Transverse colon (tissue), 4 donors: ENCODE data around the gene PCDHGB1. TPM values are rescaled to one million over a fixed set of nuclear protein-coding genes. Genes with fewer than 3 reads are reported as not detected.
"Not testable (repeated sequence)": the region's sequence is repeated elsewhere in the genome, so short reads cannot be mapped to it uniquely, and the experiment has no call there.

Source experiments
- DNase-seq: peaks from one replicate; pipeline ENCODE4 v3.0.0-alpha.2; 2019
- H3K27ac ChIP-seq, 4 donors: fragments of 200-600 bp; sonication (generic); 2 replicates each; pipeline ENCODE4 v1.5.1; 2016 to 2018; ENCODE audit warnings: inconsistent platforms in 4 of 4
- H3K27me3 ChIP-seq: fragments of 200-600 bp; sonication (generic); 2 replicates; pipeline ENCODE4 v1.5.1; 2017; ENCODE audit warnings: inconsistent platforms
- H3K36me3 ChIP-seq, 4 donors: fragments of 200-600 bp; sonication (generic); 2 replicates each; pipeline ENCODE4 v1.5.1; 2017 to 2019; ENCODE audit warnings: inconsistent platforms in 4 of 4
- H3K4me1 ChIP-seq, 4 donors: fragments of 200-600 bp; sonication (generic); 2 replicates each; pipeline ENCODE4 v1.5.1; 2017 to 2020; ENCODE audit warnings: inconsistent platforms in 4 of 4
- H3K4me3 ChIP-seq, 4 donors: fragments of 200-600 bp; sonication (generic); 1 replicate in 1 of 4; 2 replicates in 3 of 4; pipeline versions ENCODE4 v1.5.1 to v1.6.1; 2017 to 2019; ENCODE audit warnings: inconsistent platforms in 4 of 4
- H3K9me3 ChIP-seq, 2 donors: fragments of 200-600 bp; sonication (generic); 2 replicates each; pipeline ENCODE4 v1.5.1; 2017 to 2019; ENCODE audit warnings: inconsistent platforms in 2 of 2
- EP300 ChIP-seq: sonication (generic); formaldehyde crosslinking; IDR thresholded peaks from one replicate; pipeline ENCODE4 v1.6.1; 2017; ENCODE audit warnings: antibody characterized with exemption, low read depth
- POLR2A ChIP-seq: fragments of 450-650 bp; IDR thresholded peaks from one replicate; pipeline ENCODE4 v1.6.1; 2016; ENCODE audit warnings: antibody characterized with exemption, mild to moderate bottlenecking, moderate library complexity
- POLR2AphosphoS5 ChIP-seq, 3 donors: sonication (generic); formaldehyde crosslinking; IDR thresholded peaks; one replicate each; pipeline ENCODE4 v1.6.1; 2016; ENCODE audit warnings: antibody characterized with exemption in 3 of 3
- WGBS, 2 donors: methylation state at CpG; one replicate each; pipeline ENCODE4 v1.1.5; 2018; ENCODE audit warnings: low coverage in 1 of 2; 5-methylcytosine and 5-hydroxymethylcytosine counted together
- in situ Hi-C, 4 donors: fragments of 200-750 bp; cut with MboI; loops; one replicate each; pipeline versions ENCODE4 v1.15.0 to v1.15.1; 2017; ENCODE audit warnings: low sequenced_read_pairs in 3 of 4, low pct_ligation_motif_present in 1 of 4, low pct_unique_long_range_greater_than_20kb in 1 of 4
- intact Hi-C: fragments of 100-400 bp; cut with DNase I; formaldehyde crosslinking; loops from one replicate; pipeline ENCODE4 v1.15.1; 2023; ENCODE audit warnings: low total_unique reads
- total RNA-seq, 4 donors: library from RNA; depleted of rRNA; stranded (reverse); fragments of >200 nt; gene quantifications; one replicate each; pipeline ENCODE4 v1.1.0, GENCODE V29; 2016
- TF ChIP-seq, protein P1 (sequence below), 5 experiments: fragments of 200-600 bp in 3 of 5; fragments of 450-650 bp in 2 of 5; sonication (generic) in 3 of 5; IDR thresholded peaks; 1 replicate in 2 of 5; 2 replicates in 3 of 5; pipeline ENCODE4 v1.5.1; 2016 to 2017; ENCODE audit warnings: antibody characterized with exemption in 5 of 5, inconsistent platforms in 3 of 5, mild to moderate bottlenecking in 2 of 5, moderate library complexity in 1 of 5

The PCDHGB1 gene
- 10 to 100 TPM in 1 of 4 donors, 1 to 10 TPM in 2, under 1 TPM in 1; 0.96 to 10.5 (median 3.4) TPM for total RNA-seq

DNA sequence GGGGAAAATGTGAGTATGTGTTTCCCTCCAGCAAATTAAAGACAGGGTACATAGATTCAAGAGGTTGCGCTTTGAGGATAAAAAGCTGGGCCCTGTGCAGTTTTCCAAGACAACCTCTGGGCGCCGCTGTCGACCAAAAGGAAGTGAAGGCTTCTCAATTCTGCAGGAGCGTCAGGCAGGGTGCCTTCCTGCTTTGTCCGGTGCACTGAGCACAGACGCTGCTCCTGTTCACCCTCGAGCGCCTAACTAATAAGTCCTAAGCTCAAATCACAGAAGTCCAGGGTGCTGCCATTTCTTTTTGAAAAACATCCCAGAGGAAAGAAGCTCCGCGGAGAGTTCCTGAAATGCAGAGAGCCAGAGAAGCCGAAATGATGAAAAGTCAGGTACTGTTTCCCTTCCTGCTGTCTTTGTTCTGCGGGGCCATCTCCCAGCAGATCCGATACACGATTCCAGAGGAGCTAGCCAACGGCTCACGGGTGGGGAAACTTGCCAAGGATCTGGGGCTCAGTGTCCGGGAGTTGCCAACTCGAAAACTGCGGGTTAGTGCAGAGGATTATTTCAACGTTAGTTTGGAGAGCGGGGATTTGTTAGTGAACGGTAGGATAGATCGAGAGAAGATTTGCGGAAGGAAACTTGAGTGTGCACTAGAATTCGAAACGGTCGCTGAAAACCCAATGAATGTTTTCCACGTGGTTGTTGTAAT lies at the start of gene PCDHGB1:
TSS of gene PCDHGB1 (plus strand) at position 183 of the 703 bp plus-strand sequence. CDS start at position 345, 162 bp downstream.
- TF ChIP-seq POLR2A (no peak), EP300 (no peak), POLR2AphosphoS5 (IDR thresholded peaks at IDR 0.05) (no peak)
- TF ChIP-seq, protein P1, sequence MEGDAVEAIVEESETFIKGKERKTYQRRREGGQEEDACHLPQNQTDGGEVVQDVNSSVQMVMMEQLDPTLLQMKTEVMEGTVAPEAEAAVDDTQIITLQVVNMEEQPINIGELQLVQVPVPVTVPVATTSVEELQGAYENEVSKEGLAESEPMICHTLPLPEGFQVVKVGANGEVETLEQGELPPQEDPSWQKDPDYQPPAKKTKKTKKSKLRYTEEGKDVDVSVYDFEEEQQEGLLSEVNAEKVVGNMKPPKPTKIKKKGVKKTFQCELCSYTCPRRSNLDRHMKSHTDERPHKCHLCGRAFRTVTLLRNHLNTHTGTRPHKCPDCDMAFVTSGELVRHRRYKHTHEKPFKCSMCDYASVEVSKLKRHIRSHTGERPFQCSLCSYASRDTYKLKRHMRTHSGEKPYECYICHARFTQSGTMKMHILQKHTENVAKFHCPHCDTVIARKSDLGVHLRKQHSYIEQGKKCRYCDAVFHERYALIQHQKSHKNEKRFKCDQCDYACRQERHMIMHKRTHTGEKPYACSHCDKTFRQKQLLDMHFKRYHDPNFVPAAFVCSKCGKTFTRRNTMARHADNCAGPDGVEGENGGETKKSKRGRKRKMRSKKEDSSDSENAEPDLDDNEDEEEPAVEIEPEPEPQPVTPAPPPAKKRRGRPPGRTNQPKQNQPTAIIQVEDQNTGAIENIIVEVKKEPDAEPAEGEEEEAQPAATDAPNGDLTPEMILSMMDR (IDR thresholded peaks at IDR 0.05): peak in 2 of 5 experiments; percentile 15 to 41
- no peaks in the 10 kb centered on the region for H3K36me3 ChIP-seq
- no peak within 1 kb of the TSS for H3K27ac ChIP-seq
- in situ Hi-C loops (loop anchor here in 1 of 4 donors (25.0 kb wide), 1 partner anchor 212 kb away; no protein-coding TSS in a partner anchor), intact Hi-C loops (no loop called here)
- 40 to 53% methylated on average over 16 to 29 of the region's 29 CpGs for WGBS, 2 donors
- H3K4me1 ChIP-seq: no peaks in the 10 kb centered on the region
- DNase-seq: peak; percentile 20
- peak within 1 kb of the TSS in 1 of 4 donors; percentile 33 for H3K4me3 ChIP-seq
- peaks cover 18 to 57% of the 10 kb centered on the region in 2 donors for H3K9me3 ChIP-seq
- H3K27me3 ChIP-seq: peaks cover 15% of the 10 kb centered on the region

DNA sequence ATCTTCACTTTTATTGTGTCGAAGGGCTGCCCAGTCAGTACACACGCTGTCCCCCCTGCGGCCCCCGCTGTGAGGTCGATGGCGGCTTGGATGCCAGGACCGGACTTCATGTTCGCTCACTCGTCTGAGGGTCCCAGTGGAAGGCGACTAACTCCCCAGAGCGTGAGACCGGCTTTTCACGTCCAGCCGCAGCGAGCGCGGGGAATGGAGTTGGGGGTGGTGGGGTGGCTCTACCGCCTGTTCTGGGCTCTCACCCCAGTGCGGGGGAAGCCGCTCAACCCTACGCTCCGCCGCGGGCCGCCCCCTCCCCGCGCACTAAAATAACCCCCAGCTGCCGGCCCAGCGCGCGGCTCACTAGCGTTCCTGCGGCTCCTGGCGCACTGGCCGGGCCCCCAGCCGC lies 46.1 kb upstream of the PCDHGB1 start, which contains the start of gene SLC25A2:
TSS of gene SLC25A2 (minus strand) at position 294 of the 400 bp plus-strand sequence. CDS start at position 110, 184 bp downstream.
- 83% methylated on average over 35 of the region's 36 CpGs; no CpG with 5 or more reads in 1 of the 2 donors for WGBS, 2 donors
- in situ Hi-C loops (loop anchor here in 1 of 4 donors (25.0 kb wide), 1 partner anchor 259 kb away; no protein-coding TSS in a partner anchor), intact Hi-C loops (no loop called here)
- no peak within 1 kb of the TSS for H3K4me3 ChIP-seq
- peaks cover 0 to 8% (median 0%) of the 10 kb centered on the region in 4 donors for H3K36me3 ChIP-seq
- peaks cover 84 to 98% of the 10 kb centered on the region in 2 donors for H3K9me3 ChIP-seq
- H3K4me1 ChIP-seq: no peaks in the 10 kb centered on the region
- no peak within 1 kb of the TSS for H3K27ac ChIP-seq
- no peaks in the 10 kb centered on the region for H3K27me3 ChIP-seq
- no peak for DNase-seq
- TF ChIP-seq POLR2A (no peak), POLR2AphosphoS5 (IDR thresholded peaks at IDR 0.05) (no peak), EP300 (no peak)
- TF ChIP-seq, protein P1 (IDR thresholded peaks at IDR 0.05): no peak

DNA sequence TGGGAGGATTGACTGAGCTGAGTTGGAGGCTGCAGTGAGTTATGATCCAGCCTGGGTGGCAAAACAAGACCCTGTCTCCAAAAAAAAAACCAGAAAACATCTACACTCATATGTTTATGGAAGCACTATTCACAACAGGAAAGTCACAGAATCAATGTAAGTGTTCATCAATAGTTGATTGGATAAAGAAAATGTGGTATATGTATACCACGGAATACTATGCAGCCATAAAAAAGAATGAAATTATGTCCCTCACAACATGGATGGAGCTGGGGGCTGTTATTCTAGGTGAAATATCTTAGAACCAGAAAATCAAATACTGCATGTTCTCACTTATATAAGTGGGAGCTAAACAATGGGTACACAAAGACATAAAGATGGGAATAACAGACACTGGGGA lies 43.3 kb upstream of the PCDHGB1 start:
- H3K9me3 ChIP-seq: peaks cover 87 to 97% of the 10 kb centered on the region in 2 donors
- in situ Hi-C loops (loop anchor here in 1 of 4 donors (25.0 kb wide), 1 partner anchor 256 kb away; no protein-coding TSS in a partner anchor), intact Hi-C loops (no loop called here)
- 91 to 100% methylated on average over 1 of the region's 1 CpG for WGBS, 2 donors
- peaks cover 0 to 8% (median under 1%) of the 10 kb centered on the region in 4 donors for H3K36me3 ChIP-seq
- no peak overlapping the region for H3K27ac ChIP-seq
- H3K27me3 ChIP-seq: no peaks in the 10 kb centered on the region
- no peak overlapping the region for H3K4me3 ChIP-seq
- TF ChIP-seq, protein P1 (IDR thresholded peaks at IDR 0.05): no peak
- no peak for TF ChIP-seq POLR2A
- no peak for TF ChIP-seq POLR2AphosphoS5 (IDR thresholded peaks at IDR 0.05)
- no peak for TF ChIP-seq EP300
- no peaks in the 10 kb centered on the region for H3K4me1 ChIP-seq
- no peak for DNase-seq

DNA sequence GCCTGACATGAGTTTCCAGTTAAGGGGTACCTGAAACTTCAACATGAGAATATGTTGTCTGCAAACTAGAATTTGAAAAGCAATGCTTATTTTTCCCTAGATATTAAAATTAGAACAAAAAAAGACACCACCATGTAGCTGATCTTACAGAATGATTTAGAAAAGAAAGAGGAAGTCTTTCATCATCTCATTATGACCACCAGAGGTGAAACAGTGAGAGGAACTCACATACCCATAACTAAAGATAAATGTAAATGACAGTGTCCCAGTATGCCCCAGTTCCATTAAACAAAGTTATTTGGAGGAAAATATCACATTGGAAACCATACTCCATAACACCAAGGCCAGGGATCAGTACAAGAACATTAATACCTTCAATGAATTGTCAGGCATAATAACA lies 36.2 kb upstream of the PCDHGB1 start:
- Histone ChIP-seq H3K4me3 (no peak overlapping the region), H3K27ac (no peak overlapping the region), H3K27me3 (no peaks in the 10 kb centered on the region), H3K4me1 (no peaks in the 10 kb centered on the region), H3K9me3 (peaks cover 94 to 99% of the 10 kb centered on the region in 2 donors), H3K36me3 (peaks cover 0 to 51% (median 18%) of the 10 kb centered on the region in 4 donors)
- TF ChIP-seq, protein P1 (IDR thresholded peaks at IDR 0.05): no peak
- TF ChIP-seq POLR2A (no peak), POLR2AphosphoS5 (IDR thresholded peaks at IDR 0.05) (no peak), EP300 (no peak)
- DNase-seq: no peak
- in situ Hi-C loops (loop anchor here in 1 of 4 donors (25.0 kb wide), 1 partner anchor 249 kb away; no protein-coding TSS in a partner anchor), intact Hi-C loops (no loop called here)

DNA sequence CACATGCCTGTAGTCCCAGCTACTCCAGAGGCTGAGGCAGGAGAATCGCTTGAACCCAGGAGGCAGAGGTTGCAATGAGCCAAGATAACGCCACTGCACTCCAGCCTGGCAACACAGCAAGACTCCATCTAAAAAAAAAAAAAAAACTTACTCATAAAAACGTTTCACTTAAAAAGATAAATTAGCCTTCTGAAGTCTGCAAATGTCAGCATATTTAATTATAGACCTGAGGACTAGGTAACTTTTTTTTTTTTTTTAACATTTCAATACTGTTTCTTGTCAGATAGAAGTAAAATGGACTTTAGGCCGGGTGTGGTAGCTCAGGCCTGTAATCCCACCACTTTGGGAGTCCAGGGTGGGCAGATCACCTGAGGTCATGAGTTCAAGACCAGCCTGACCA lies 32.9 kb upstream of the PCDHGB1 start:
- H3K27ac ChIP-seq, H3K4me3 ChIP-seq, H3K27me3 ChIP-seq, DNase-seq, intact Hi-C loops: not testable (repeated sequence)
- Histone ChIP-seq H3K36me3 (peaks cover 0 to 64% (median 22%) of the 10 kb centered on the region in 4 donors), H3K9me3 (peaks cover 87 to 89% of the 10 kb centered on the region in 2 donors), H3K4me1 (peaks cover 0 to 12% (median 4%) of the 10 kb centered on the region in 4 donors)
- in situ Hi-C loops: loop anchor here in 1 of 4 donors (25.0 kb wide), 1 partner anchor 245 kb away; no protein-coding TSS in a partner anchor
- WGBS, 2 donors: 82 to 89% methylated on average over 3 to 4 of the region's 4 CpGs
